Measurements from ENCODE around the gene FOCAD. TPM values are rescaled to one million over a fixed set of nuclear protein-coding genes. Genes with fewer than 3 reads are reported as not detected.

FOCAD gene
- total RNA-seq, 1 donor from 2014 or later: 38.3 TPM

GRCh38 chr9:20848490-20848889, 164.4 kb downstream of the FOCAD start:
- no peak for DNase-seq (ENCODE audit: low spot score)
- intact Hi-C loops (cut with DNase I): no loop called here

DNA sequence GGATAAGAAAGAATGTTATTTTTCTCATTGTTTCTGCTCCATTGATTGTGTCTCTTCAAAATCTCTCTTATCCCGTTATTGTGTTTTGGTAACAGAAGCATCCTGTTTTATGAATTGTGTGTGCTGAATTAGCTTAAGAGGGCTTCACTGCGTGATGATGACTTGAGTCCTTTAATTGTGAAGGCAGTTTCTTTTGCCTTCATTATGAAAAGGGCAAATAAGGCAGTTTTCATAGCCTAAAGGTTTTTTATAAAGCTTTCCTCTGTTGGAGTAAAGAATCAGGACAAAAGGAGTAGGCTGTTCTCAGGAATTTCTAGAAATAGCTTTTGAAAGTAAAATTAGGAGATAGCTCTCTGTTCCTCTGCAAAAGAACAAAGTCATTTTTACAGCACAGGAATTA, 169.8 kb downstream of the FOCAD start:
- DNase-seq (ENCODE audit: low spot score): no peak
- intact Hi-C loops (cut with DNase I): no loop called here

- intact Hi-C loops (cut with DNase I): no loop called here
Measured at GRCh38 chr9:20854444-20854843, 170.4 kb downstream of the FOCAD start.

GRCh38 chr9:20863945-20864344, 179.9 kb downstream of the FOCAD start:
- no peak for DNase-seq (ENCODE audit: low spot score)
- intact Hi-C loops (cut with DNase I): no loop called here

More at GRCh38 chr9:20854444-20854843, 170.4 kb downstream of the FOCAD start:
- no peak for DNase-seq (ENCODE audit: low spot score)

- intact Hi-C loops (cut with DNase I): no loop called here
- no peak for DNase-seq (ENCODE audit: low spot score)
Measured at GRCh38 chr9:20865347-20865746, 181.3 kb downstream of the FOCAD start.

DNA sequence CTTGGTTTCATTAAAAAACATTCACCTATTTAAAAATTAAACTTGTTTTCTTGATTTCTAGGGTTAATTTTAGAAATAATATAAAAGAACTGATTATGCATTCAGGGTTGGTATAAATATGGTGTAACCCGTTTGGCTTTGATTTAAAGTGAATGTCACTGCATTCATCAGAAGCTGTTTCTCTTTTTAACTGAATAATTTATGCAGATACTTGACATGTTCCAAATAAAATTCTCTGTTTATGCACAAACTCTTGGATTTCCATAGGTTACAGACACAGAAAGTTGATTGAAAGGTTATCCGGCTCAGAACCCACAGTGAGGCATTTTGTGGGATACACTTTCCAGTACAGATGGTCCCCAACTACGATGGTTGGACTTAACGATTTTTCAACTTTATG, 186.1 kb downstream of the FOCAD start:
- intact Hi-C loops (cut with DNase I): no loop called here
- DNase-seq (ENCODE audit: low spot score): no peak

- intact Hi-C loops (cut with DNase I): no loop called here
- no peak for DNase-seq (ENCODE audit: low spot score)
Measured at GRCh38 chr9:20872340-20872977, 188.4 kb downstream of the FOCAD start.

- intact Hi-C loops (cut with DNase I): no loop called here
- DNase-seq (ENCODE audit: low spot score): no peak
Measured at GRCh38 chr9:20873240-20873865, 189.3 kb downstream of the FOCAD start.

- intact Hi-C loops (cut with DNase I): loop anchor here (10.0 kb wide), 1 partner anchor 235 kb away; no protein-coding TSS in a partner anchor
- no peak for DNase-seq (ENCODE audit: low spot score)
Measured at GRCh38 chr9:20880271-20880670, 196.2 kb downstream of the FOCAD start.

GRCh38 chr9:20880675-20881074, 196.6 kb downstream of the FOCAD start:
- intact Hi-C loops (cut with DNase I): loop anchor here (10.0 kb wide), 1 partner anchor 234 kb away; no protein-coding TSS in a partner anchor
- DNase-seq (ENCODE audit: low spot score): no peak

DNA sequence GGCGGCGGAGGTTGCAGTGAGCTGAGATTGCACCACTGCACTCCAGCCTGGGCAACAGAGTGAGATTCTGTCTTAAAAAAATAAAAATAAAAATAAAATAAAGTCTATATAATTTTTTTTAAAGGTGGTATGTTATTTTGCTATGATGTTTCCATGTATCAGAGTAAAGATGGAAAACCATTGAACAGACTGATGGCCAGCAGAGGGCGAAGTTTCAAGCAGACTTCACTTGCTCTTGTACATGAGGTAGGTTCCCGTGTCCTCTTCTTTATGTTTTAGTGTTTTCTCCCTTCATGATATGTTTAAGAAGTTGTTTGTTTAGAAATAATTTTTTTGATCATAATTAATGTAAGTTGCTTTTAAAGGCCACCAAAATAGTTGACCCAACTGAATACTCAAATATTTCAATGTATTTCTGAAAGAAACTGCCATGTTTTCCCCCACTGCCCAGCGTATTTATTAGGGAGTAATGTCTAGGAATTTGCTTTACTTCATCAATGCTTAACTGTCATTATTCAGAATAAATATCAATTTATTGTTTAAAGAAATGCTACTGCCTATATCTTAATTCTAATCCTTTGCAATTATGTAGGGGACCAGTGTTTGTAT, 201.0 kb downstream of the FOCAD start:
- intact Hi-C loops (cut with DNase I): loop anchor here (10.0 kb wide), 1 partner anchor 230 kb away; no protein-coding TSS in a partner anchor
- DNase-seq (ENCODE audit: low spot score): no peak

- intact Hi-C loops (cut with DNase I): no loop called here
- no peak for DNase-seq (ENCODE audit: low spot score)
Measured at GRCh38 chr9:20898885-20899554, 215.0 kb downstream of the FOCAD start.

GRCh38 chr9:20903212-20903611, 219.2 kb downstream of the FOCAD start:
- intact Hi-C loops (cut with DNase I): no loop called here

GRCh38 chr9:20904995-20905394, 220.9 kb downstream of the FOCAD start:
- DNase-seq (ENCODE audit: low spot score): no peak
- intact Hi-C loops (cut with DNase I): no loop called here

More at GRCh38 chr9:20903212-20903611, 219.2 kb downstream of the FOCAD start:
- no peak for DNase-seq (ENCODE audit: low spot score)

- no peak for DNase-seq (ENCODE audit: low spot score)
- intact Hi-C loops (cut with DNase I): no loop called here
Measured at GRCh38 chr9:20906326-20906725, 222.3 kb downstream of the FOCAD start.

DNA sequence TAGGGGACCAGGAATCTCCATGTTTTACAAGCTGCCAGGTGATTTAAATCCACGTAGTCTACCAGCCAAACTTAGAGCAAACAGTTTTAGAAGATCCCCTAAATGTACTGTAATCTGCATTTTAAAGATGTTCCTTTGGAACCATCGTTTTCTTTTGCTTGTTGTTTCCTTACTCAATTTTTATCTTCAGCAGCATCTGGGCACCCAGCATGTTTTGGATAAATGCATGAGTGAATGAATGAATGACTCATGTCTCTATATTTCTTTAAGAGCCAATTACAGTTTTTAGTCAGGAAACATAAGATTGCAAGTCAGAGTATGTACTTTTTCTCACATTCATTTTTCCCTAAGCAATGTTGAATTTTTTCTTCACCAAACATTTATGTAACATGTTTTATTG, 224.4 kb downstream of the FOCAD start:
- no peak for DNase-seq (ENCODE audit: low spot score)
- intact Hi-C loops (cut with DNase I): no loop called here

GRCh38 chr9:20914556-20914955, 230.5 kb downstream of the FOCAD start:
- no peak for DNase-seq (ENCODE audit: low spot score)
- intact Hi-C loops (cut with DNase I): no loop called here

DNA sequence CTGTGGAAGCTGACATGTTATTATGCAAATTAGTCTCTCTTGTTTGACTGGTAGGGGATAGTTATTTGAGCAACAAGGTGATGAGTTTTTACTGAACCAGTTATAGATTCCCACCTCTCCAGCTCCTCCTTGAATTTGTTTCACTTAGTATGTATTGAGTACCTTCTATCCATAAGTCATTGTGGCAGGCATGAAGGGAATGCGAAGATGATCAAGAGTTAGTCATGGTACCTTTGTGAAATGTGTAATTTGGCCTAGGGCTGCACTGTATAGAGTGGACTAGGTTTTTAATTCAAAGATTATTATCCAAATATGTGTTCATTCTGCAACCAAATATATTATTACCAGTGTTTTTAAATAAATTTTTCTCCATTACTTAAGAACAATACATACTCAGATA, 237.3 kb downstream of the FOCAD start:
- intact Hi-C loops (cut with DNase I): no loop called here
- DNase-seq (ENCODE audit: low spot score): no peak

- intact Hi-C loops (cut with DNase I): no loop called here
- no peak for DNase-seq (ENCODE audit: low spot score)
Measured at GRCh38 chr9:20925256-20926045, 241.4 kb downstream of the FOCAD start.

DNA sequence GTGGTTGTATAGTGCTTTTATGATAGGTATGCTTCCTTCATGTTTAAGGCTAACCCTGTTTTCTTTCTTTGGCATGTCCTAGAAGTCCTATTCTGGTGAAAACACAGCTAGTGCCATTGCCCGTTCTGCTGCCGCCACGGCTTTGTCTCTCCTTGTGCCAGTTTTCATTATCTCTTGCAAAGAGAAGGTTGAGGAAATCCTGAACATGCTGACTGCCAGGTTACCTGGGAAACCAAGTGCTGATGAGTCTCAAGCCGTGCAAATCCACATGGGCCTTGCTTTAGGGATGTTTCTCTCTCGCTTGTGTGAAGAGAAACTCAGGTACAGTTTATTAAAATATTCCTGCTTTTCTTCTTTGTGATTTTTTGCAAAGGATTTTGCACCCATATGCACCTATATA, 245.2 kb downstream of the FOCAD start:
- DNase-seq (ENCODE audit: low spot score): no peak
- intact Hi-C loops (cut with DNase I): no loop called here
